GM21360 (cell line): Measurements from ENCODE around the gene SGPP1.
A peak's percentile ranks its signal among the peaks of the same experiment; 100 is the strongest.
"Not testable (repeated sequence)": the region's sequence is repeated elsewhere in the genome, so short reads cannot be mapped to it uniquely, and the experiment has no call there.

ENCODE experiments used
- ATAC-seq: cut with Tn5 transposase; IDR thresholded peaks from one replicate; pipeline ENCODE4 v1.9.1; 2021; ENCODE audit warnings: mild to moderate bottlenecking, moderate library complexity; ENCODE audit not compliant: unreplicated experiment

Gene SGPP1

DNA sequence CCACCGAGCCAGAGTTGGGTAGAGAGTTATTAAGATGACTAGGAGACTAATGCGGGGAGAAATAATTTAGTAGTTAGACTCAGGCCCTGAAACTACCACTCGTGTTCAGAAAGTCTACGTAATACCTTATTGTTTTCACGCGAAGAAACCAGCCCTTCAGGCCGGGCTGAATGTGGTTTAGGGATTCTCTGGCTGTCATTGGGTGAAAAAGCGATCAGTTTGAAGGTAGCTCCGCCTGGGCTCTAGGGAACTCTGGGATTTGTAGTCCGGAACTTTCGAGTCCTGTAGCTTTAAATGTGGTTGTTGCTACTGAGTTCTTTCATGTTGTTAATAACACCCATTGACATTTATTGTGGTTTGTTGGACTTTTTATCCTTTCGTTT, 85.6 kb downstream of the SGPP1 start:
- ATAC-seq: peak; percentile 52

GRCh38 chr14:63641473-63642228, 86.2 kb downstream of the SGPP1 start, which contains the start of gene WDR89:
TSS of gene WDR89 (minus strand) at chr14:63641871. CDS start at chr14:63599942, 41,929 bp downstream.
- ATAC-seq: peak; percentile 82

DNA sequence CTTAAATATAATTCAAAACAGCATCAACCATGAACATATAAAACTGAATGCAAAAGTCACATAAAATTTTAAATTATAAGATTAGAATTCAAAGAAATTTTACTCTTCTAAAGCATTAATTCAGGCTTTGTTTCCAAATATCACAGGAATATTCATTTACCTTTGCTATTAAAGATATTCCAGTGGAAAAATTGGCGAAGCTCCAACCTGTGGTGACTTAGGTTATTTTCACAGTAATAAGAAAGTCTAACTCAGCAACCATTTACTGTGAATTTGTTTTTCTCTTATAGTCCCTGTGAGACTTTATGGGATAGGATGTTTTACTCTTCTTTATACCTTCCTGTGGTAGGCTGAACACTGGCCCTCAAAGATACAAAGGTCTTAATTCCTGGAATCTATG, 89.4 kb downstream of the SGPP1 start:
- ATAC-seq: no peak

GRCh38 chr14:63636094-63636635, 91.7 kb downstream of the SGPP1 start:
- ATAC-seq: not testable (repeated sequence)
